ENCODE data around the gene DPP7. TPM values are rescaled to one million over a fixed set of nuclear protein-coding genes. Genes with fewer than 3 reads are reported as not detected.
"Not testable (repeated sequence)": the region's sequence is repeated elsewhere in the genome, so short reads cannot be mapped to it uniquely, and the experiment has no call there.

Gene DPP7
- total and polyA plus RNA-seq, 7 donors = 34.8 to 75.3 (median 67.4) TPM

- no peak overlapping the region for H3K27ac ChIP-seq
- no peaks in the 10 kb centered on the region for H3K36me3 ChIP-seq (ENCODE audit: insufficient read depth in 1 of 2, low read depth in 1 of 2)
- peaks cover 13% of the 10 kb centered on the region for H3K4me1 ChIP-seq
- no peak overlapping the region for H3K4me3 ChIP-seq
- no peak for TF ChIP-seq CTCF (IDR thresholded peaks at IDR 0.05)
- ATAC-seq (no peak), DNase-seq (no peak)
- intact Hi-C loops (cut with DNase I) = no loop called here
- H3K9me3 ChIP-seq = no peaks in the 10 kb centered on the region
- H3K27me3 ChIP-seq (ENCODE audit: insufficient read depth in 3 of 3, low read length in 2 of 3) = peaks cover 0 to 14% (median 5%) of the 10 kb centered on the region in 3 donors
- 44 to 53% (median 51%) methylated on average over 3 of the region's 3 CpGs for WGBS, 3 donors
These were observed 12.3 kb upstream of the DPP7 start for GRCh38 chr9:137126786-137127185.

DNA sequence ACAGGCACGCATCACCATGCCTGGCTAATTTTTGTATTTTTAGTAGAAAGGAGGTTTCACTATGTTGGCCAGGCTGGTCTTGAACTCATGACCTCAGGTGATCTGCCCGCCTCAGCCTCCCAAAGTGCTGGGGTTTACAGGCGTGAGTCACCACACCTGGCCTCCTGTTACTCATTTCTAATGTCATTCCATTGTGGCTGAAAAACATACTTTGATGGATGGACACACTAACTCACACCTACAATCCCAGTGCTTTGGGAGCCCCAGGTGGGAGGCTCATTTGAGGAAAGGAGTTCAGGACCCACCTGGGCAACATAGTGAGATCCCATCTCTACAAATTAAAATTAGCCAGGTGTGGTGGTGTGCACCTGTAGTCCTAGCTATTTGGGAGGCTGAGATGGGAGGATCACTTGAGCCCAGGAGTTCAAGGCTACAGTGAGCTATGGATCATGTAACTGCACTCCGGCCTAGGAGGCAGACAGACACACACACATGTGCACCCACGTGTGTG lies 9.5 kb upstream of the DPP7 start:
- H3K9me3 ChIP-seq; H3K36me3 ChIP-seq (ENCODE audit: insufficient read depth in 1 of 2, low read depth in 1 of 2); intact Hi-C loops (cut with DNase I); H3K27me3 ChIP-seq (ENCODE audit: insufficient read depth in 3 of 3, low read length in 2 of 3); DNase-seq; H3K4me3 ChIP-seq; ATAC-seq; H3K27ac ChIP-seq: not testable (repeated sequence)
- peaks cover 13% of the 10 kb centered on the region for H3K4me1 ChIP-seq
- 89 to 95% (median 91%) methylated on average over 5 of the region's 5 CpGs for WGBS, 3 donors

GRCh38 chr9:137123468-137123837 lies 8.9 kb upstream of the DPP7 start:
- no peak overlapping the region for H3K4me3 ChIP-seq
- peaks cover 8% of the 10 kb centered on the region for H3K4me1 ChIP-seq
- no peak overlapping the region for H3K27ac ChIP-seq
- H3K9me3 ChIP-seq = no peaks in the 10 kb centered on the region
- ATAC-seq (no peak), DNase-seq (no peak)
- intact Hi-C loops (cut with DNase I) = no loop called here
- H3K36me3 ChIP-seq (ENCODE audit: insufficient read depth in 1 of 2, low read depth in 1 of 2) = no peaks in the 10 kb centered on the region
- H3K27me3 ChIP-seq (ENCODE audit: insufficient read depth in 3 of 3, low read length in 2 of 3) = no peaks in the 10 kb centered on the region
- TF ChIP-seq CTCF (IDR thresholded peaks at IDR 0.05) = no peak
- WGBS, 3 donors = 69 to 78% (median 70%) methylated on average over 5 of the region's 5 CpGs

DNA sequence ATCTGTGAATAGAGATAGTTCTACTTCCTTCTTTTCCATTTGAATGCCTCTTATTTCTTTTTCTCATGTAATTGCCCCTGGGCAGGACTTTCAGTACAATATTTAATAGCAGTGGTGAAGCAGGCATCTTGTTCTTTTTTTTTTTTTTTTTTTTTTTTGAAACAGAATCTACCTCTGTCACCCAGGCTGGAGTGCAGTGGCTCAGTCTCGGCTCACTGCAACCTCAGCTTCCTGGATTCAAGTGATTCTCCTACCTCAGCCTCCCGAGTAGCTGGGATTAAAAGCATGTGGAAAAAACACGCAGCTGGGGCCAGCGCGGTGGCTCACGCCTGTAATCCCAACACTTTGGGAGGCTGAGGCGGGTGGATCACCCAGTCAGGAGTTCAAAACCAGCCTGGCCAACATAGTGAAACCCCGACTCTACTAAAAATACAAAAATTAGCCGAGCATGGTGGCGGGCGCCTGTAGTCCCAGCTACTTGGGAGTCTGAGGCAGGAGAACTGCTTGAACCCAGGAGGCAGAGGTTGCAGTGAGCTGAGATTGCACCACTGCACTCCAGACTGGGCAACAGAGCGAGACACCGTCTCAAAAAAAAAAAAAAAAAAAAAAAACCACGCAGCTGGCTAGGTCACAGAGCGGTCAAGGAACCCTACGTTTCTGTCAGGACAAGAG lies 8.4 kb upstream of the DPP7 start:
- DNase-seq; H3K4me3 ChIP-seq; H3K36me3 ChIP-seq (ENCODE audit: insufficient read depth in 1 of 2, low read depth in 1 of 2); H3K27ac ChIP-seq; H3K27me3 ChIP-seq (ENCODE audit: insufficient read depth in 3 of 3, low read length in 2 of 3); H3K9me3 ChIP-seq; H3K4me1 ChIP-seq; ATAC-seq; intact Hi-C loops (cut with DNase I): not testable (repeated sequence)
- WGBS, 3 donors = 86 to 91% (median 90%) methylated on average over 15 to 16 of the region's 16 CpGs

- peak overlapping the region; percentile 16 for H3K4me3 ChIP-seq
- not testable (repeated sequence) for H3K27me3 ChIP-seq (ENCODE audit: insufficient read depth in 3 of 3, low read length in 2 of 3); H3K4me1 ChIP-seq; DNase-seq; H3K27ac ChIP-seq; ATAC-seq; H3K36me3 ChIP-seq (ENCODE audit: insufficient read depth in 1 of 2, low read depth in 1 of 2); H3K9me3 ChIP-seq
- 66 to 72% (median 70%) methylated on average over 22 to 24 of the region's 25 CpGs for WGBS, 3 donors
- intact Hi-C loops (cut with DNase I) = loop anchor here in 1 of 2 donors (2.0 kb wide), 1 partner anchor 105 kb away; the partner anchor contains the start of gene RNF224
These were observed 7.6 kb upstream of the DPP7 start for GRCh38 chr9:137121927-137122795.

DNA sequence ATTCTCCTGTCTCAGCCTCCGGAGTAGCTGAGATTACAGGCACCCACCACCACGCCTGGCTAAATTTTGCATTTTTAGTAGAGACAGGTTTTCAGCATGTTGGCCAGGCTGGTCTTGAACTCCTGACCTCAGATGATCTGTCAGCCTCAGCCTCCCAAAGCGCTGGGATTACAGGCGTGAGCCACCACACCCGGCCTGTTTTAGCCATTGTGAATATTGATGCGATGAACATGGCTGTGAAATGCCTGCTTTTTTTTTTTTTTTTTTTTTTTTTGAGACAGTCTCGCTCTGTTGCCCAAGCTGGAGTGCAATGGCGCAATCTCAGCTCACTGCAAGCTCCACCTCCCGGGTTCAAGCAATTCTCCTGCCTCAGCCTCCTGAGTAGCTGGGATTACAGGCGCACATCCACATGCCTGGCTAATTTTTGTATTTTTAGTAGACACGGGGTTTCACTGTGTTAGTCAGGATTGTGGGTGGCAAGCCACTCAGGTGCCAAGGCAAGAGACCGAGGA lies 3.6 kb upstream of the DPP7 start:
- not testable (repeated sequence) for H3K9me3 ChIP-seq; H3K27ac ChIP-seq; H3K27me3 ChIP-seq (ENCODE audit: insufficient read depth in 3 of 3, low read length in 2 of 3); DNase-seq; H3K36me3 ChIP-seq (ENCODE audit: insufficient read depth in 1 of 2, low read depth in 1 of 2); ATAC-seq; H3K4me1 ChIP-seq; H3K4me3 ChIP-seq
- WGBS, 3 donors = 82 to 88% (median 83%) methylated on average over 10 to 12 of the region's 12 CpGs
- intact Hi-C loops (cut with DNase I) = loop anchor here in 1 of 2 donors (2.0 kb wide), 1 partner anchor 109 kb away; the partner anchor contains the start of gene RNF224
